Erythroblast (primary cell): ENCODE measurements around the gene RCBTB2.

Experiments
- GATA1 ChIP-seq: IDR thresholded peaks from 2 replicates; pipeline ENCODE4 v1.6.1; 2011; ENCODE audit warnings: low read depth, mild to moderate bottlenecking, control low read depth, low read length, moderate library complexity
- POLR2A ChIP-seq: IDR thresholded peaks from 2 replicates; pipeline ENCODE4 v1.6.1; 2011; ENCODE audit warnings: mild to moderate bottlenecking, low read length

- TF ChIP-seq POLR2A (no peak), GATA1 (no peak)
These were observed 42.6 kb downstream of the RCBTB2 start for GRCh38 chr13:48490241-48490640.
